ENCODE results near the gene CORO7.

CORO7 gene

DNA sequence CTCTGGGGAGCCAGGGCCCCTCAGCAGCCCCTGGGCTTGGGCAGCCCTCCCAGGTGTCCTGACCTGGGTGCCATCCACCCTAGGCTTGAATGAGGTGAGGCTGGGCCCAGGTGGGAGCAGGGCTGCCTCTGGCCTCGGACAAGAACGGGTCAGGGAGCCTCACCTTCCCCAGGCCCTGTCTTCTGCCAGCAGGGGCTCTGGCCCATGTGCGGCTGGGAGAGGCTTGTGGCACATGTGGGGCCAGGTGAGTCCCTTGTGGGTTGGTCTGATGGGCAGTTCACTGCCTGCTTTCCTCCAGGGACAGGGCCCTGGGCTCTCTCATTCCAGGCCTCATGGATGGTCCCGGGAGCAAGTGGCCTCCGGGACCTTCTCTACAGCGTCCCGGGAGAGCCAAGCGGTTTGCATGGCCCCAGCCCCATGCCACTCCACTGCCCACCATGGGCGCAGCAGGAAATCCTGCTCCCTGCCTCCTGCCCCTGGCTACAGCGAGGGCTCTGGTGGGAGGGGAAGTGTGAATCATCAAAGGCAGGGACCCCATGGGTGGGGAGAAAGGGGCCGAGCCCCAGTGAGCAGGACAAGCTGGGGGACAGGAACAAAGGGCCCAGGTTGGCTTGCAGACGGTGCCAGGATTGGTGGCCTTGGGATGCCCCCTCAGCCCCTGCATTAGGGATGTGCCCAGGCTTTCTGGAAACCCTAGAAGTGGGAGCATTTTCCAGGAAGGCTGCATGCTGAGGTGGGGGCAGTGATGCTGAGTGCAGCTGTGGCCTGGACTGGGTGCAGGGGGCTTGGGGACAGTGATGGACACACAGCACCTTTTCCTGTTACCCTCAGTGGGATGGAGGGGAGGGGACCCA lies 32.6 kb downstream of the CORO7 start:
- DNase-seq (ENCODE audit: low spot score), result no peak

DNA sequence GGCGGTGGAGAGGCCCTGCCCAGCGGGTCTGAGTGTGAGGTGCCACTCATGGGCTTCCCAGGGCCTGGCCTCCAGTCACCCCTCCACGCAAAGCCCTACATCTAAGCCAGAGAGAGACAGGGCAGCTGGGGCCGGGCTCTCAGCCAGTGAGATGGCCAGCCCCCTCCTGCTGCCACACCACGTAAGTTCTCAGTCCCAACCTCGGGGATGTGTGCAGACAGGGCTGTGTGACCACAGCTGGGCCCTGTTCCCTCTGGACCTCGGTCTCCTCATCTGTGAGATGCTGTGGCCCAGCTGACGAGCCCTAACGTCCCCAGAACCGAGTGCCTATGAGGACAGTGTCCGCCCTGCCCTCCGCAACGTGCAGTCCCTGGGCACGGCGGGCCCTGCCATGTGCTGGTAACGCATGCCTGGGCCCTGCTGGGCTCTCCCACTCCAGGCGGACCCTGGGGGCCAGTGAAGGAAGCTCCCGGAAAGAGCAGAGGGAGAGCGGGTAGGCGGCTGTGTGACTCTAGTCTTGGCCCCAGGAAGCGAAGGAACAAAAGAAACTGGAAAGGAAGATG lies 33.5 kb downstream of the CORO7 start:
- no peak for DNase-seq (ENCODE audit: low spot score)

DNA sequence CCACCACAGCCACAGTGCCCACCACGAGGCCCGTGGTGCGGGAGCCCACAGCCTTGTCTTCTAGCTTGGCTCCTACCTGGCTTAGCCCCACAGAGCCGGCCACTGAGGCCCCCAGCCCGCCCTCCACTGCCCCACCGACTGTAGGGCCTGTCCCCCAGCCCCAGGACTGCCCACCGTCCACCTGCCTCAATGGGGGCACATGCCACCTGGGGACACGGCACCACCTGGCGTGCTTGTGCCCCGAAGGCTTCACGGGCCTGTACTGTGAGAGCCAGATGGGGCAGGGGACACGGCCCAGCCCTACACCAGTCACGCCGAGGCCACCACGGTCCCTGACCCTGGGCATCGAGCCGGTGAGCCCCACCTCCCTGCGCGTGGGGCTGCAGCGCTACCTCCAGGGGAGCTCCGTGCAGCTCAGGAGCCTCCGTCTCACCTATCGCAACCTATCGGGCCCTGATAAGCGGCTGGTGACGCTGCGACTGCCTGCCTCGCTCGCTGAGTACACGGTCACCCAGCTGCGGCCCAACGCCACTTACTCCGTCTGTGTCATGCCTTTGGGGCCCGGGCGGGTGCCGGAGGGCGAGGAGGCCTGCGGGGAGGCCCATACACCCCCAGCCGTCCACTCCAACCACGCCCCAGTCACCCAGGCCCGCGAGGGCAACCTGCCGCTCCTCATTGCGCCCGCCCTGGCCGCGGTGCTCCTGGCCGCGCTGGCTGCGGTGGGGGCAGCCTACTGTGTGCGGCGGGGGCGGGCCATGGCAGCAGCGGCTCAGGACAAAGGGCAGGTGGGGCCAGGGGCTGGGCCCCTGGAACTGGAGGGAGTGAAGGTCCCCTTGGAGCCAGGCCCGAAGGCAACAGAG lies 34.2 kb downstream of the CORO7 start:
- no peak for DNase-seq (ENCODE audit: low spot score)

DNA sequence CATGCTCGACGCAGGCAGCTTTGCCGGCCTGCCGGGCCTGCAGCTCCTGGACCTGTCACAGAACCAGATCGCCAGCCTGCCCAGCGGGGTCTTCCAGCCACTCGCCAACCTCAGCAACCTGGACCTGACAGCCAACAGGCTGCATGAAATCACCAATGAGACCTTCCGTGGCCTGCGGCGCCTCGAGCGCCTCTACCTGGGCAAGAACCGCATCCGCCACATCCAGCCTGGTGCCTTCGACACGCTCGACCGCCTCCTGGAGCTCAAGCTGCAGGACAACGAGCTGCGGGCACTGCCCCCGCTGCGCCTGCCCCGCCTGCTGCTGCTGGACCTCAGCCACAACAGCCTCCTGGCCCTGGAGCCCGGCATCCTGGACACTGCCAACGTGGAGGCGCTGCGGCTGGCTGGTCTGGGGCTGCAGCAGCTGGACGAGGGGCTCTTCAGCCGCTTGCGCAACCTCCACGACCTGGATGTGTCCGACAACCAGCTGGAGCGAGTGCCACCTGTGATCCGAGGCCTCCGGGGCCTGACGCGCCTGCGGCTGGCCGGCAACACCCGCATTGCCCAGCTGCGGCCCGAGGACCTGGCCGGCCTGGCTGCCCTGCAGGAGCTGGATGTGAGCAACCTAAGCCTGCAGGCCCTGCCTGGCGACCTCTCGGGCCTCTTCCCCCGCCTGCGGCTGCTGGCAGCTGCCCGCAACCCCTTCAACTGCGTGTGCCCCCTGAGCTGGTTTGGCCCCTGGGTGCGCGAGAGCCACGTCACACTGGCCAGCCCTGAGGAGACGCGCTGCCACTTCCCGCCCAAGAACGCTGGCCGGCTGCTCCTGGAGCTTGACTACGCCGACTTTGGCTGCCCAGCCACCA lies 35.1 kb downstream of the CORO7 start:
- DNase-seq (ENCODE audit: low spot score), result no peak

DNA sequence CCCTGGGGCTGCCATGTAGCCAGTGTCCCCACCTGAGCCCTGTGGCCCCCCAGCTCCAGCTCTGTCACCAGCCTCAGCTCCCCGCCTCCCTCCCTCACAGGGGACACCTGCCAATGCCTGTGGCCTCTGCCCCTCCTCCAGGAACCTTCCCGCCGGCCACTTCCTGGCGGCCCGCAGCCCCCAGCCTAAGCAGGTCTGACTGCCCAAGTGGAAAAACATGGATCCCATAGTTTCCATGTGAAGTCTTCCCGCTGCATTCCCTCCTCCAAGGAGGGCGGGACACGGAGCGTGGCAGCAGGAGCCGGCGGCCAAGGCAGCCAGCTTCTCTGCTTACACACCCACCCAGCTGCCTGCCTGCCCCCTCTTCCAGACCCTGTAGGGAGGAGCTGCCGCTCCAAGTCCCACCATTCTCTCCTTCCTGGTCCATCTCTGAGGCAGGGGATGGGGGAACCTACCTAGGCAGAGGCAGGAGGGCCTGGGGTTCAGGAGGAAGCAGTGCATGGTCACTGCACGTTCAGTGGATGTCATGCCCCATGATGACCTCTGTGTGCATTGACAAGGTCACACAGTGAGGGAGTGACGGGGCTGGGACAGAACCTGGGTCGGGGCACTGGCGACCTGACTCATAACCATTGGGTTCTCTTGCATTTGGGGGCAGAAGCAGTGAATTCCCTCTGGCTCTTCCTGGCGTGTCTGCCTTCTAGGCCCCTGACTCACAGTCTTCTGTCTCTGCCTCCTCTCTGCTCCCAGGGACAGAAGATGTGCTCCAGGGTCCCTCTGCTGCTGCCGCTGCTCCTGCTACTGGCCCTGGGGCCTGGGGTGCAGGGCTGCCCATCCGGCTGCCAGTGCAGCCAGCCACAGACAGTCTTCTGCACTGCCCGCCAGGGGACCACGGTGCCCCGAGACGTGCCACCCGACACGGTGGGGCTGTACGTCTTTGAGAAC lies 36.0 kb downstream of the CORO7 start:
- no peak for DNase-seq (ENCODE audit: low spot score)

DNA sequence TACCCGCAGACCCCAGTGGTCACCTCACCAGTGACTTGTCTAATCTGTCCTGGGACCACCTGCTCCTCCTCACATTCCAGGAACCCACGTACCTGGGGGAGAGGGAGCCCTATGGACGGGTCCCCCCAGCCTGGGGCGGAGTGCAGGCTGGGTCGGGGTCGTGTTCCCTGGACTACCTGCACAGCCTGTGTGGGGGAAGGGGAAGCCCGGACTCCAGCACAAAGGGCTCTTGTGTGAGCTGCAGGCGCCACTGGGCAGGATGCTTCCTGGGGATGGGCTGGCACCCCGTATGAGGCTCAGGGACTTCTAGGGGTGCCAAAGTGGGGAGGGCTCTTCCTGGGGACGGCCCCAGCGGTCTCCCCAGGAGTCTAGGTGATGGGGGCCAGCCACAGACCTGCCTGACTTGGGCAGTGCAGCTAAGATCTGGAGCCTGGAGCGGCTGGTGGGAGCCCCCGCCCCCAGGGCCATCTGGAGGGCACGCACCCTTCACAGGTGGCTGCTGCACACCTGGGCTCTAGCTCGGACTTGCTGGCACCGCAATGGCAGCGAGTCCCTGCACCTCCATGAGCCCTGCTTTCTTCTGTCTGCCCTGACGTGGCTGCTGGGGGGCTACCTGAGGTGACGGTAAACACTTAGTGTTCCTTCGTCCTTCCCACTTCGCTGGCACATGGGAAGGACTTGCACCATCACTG lies 37.3 kb downstream of the CORO7 start:
- no peak for DNase-seq (ENCODE audit: low spot score)

DNA sequence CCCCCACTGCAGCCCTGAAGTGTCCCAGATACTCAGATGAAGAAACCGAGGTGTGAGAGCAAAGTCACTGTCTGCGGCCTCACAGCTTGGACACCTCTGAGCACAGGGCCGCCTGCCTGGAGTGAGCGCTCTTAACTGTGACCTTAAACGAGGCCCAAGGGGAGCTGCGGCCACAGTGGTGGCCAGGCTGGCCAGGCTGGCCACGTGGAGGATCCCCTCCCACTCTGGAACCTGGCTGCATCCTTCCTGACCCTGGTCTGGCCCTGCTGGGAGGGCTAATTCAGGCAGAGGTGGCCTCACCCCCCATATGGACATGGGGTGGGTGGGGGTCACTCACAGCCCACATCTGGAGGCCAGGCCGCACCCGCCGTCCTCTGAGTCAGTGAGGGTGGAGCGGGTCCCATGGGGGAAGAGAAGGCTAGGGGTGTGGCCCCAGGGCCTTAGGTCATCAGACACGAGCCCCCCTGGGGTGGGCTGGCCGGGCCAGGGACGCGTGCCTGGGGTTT lies 38.2 kb downstream of the CORO7 start:
- DNase-seq (ENCODE audit: low spot score), result no peak

DNA sequence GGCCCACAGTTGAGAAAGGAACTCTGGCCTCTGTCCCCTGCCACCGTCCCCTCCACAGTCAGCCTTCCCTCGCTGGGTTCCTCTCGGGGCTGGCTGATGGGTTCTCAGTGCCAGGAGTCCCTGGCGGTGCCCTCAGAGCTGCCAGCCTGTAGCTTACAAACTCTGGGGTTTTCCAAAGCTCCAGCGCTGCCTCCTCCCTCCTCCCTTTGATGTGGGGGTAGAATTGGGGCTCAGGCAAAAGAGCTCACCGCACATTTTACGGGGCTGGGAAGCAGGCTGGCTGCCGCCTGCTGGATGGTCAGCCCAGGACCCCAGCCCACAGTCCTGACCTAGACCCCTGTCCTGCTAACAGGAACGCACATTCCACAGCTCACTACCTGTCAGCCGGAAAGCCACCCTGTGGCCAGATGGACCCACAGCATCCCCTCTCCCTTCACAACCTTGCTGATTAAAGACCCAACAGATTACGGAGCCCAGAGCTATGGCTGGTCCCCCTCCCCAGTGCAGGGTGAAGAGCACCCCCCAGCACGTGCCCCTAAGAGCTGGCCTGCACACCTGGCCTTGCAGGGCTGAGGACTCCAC lies 38.7 kb downstream of the CORO7 start:
- no peak for DNase-seq (ENCODE audit: low spot score)

DNA sequence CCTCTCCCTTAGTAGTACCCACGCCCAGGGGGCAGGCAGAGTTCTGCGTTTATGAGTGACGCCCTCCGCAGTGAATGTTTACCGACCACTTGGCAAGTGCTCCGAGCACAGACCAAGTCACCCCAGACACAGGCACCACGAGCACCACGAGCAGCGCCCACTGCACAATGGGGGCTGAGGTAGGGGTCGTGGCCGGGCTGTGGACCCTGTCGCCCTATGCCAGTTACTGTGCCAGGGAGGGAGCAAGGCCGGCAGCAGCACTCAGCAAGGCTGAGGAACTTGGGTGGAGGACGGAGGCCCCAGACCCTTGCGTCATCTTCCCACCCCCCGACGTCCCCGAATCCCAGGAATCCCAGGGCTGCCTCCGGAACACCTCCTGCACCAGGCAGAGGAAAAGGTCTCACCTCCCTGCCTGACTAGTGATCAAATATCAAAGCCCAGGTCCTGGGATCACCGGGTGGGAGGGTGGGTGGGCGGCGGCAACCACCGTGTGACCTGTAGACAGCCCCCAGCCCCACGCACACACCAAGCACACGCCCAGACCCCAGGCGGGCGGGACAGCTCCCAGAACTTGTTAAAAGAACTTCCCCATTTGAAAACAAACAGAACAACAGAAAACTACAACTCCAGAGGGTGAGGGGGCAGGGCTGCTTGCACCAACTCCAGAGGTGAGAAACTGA lies 39.4 kb downstream of the CORO7 start:
- DNase-seq (ENCODE audit: low spot score), result no peak

DNA sequence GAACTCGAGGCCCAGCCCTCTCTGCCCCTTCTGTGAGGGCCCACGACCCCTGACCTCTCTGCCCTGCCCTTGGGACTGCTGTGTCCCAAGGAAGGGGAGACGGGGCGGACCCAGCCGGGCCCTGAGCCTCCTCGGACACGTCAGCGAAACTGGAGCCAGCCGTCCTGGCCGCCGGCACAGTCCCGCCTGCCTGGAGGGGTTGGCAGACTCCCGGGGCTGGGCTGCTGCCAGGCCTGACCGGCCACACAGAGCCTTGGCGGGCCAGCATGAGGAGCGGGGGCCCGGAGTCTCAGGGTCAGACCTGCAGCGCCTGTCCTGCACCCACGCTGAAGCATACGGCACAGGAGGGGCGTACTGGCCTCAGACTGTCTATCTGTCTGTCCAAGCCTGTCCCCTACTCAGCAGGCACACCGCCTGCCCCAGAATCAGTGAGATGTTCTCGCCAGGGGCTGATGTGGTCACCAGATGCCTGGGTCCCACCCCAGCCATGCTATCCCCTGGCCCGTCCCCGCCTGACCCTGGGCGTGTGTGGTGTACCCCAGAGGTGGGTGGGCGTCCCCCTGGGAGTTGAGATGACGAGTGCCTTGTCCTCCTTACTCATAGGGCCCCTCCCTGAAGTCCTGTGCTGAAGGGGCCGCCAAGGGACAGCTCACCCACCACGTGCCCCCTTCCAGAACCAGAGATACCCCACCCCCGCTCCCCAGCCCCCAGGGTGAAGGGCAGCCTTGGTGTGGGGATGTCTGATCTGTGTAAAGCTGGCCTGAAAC lies 40.1 kb downstream of the CORO7 start:
- DNase-seq (ENCODE audit: low spot score), result no peak

DNA sequence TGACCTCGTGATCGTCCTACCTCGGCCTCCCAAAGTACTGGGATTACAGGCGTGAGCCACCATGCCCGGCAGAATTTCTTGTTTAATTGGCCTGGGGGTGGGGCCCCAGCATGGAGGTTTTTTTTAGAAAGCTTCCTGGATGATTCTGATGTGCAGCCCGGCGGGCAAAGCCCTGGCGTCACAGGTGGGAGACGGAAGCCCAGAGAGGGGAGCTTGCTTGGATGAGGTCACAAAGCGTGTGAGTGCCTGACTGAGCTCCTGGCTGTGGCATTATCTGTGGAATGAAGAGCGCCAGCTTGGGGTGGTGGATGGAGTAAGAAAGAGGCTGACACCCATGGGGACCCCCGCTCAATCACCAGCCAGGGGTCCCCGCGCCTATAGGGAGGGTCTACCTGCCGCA lies 40.7 kb downstream of the CORO7 start:
- no peak for DNase-seq (ENCODE audit: low spot score)

DNA sequence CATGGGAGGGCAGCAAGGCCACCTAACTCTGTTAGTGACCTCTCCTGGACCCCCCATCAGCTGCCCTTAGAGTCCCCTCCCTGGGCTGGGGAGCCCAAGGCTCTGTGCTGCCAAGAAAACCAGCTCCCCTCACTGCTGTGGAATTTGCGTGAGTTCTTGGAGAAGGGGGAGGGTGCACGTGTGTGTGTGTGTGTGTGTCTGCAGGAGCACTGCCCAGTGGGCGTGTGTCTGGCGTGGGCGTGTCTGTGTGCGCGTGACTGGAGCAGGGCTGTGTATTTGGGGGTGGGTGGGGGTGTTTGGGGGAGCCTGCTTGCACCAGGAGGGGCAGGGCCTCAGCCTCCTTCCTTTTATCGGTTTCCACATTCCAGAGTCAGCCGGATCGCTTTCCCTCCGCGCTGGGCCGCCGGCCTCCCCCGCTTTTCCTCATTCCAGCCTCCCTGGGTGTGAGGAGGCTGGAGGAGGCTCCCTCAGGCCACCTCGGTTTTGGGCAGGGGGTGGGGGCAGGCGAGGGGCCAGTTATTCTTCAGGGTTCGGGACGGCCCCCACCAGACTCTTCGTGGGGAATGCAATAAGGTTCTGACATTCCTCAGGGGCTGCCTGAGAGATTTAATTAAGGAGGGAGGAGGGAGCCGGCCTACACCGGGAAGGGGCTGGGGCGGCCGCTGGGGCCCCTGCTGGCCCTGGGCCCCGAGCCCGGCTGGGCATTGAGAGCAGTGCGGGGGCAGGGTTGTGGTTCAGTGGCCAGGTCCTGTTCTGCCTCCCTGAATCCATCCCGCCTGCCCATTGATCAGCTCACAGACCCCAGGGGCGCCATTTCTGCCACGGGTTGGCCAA lies 42.3 kb downstream of the CORO7 start:
- DNase-seq (ENCODE audit: low spot score), result peak; percentile 29

DNA sequence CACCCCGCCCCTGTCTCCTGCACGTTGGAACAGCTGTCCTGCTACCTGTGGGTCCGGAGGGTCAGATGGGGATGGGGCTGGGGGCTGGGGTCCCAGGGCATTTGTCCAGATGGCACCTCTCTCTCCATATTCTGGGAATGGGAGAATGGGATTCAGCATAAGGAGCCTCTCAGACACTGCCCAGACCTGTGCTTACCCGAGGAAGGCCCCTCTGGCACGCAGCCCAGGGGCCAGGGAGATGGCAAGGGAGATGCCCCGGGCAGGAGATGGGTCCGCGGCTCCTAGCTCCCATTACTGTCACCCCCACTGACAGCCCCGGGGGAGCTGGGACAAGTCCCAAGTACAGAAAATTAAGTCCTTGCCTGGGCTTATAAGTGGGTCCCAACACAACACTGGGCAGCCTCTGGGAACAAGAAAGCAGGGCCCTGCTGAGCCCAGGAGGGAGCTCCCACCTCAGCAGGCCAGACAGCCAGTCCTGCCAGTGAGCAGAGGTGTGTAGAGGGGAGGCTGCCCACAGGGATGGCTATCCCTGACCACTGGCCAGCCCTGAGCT lies 43.0 kb downstream of the CORO7 start:
- DNase-seq (ENCODE audit: low spot score), result no peak

DNA sequence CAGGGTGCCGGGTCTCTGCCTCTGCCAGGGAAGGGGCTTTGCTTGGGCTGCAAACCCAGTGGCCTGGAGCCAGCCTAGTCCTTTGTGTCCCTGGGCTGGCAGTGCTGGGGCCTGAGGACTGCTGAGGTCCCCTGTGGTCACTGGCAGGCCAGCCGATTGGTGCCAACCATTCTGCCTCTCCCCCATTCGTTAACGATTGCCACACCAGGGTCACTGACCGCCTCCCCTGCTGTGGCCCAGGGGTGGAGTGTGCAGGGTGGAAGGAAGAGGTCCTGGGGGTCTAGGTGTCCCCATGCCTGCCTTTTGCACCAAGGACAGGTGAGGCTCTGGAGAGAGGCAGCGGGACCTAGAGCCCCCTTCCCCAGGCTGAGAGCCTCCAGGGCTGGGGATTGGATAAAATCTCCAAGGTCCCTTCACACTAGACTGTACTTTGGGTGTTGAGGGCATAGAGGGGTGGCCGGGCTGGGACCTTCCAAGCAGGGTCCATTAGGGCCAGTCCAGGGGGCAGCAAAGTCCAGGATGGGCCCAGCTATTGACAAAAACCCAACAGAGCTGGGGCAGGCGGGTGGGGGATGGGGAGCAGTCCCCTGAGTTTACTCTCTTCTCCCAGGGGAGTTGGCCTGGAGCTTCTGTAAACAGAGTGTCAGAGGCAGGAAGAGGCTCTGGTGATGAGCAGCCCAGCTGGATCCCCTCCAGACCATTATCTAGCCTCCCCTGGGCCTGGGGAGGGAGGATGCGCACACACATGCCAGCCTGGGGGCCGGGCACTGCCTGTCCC lies 43.6 kb downstream of the CORO7 start:
- DNase-seq (ENCODE audit: low spot score), result peak; percentile 69

DNA sequence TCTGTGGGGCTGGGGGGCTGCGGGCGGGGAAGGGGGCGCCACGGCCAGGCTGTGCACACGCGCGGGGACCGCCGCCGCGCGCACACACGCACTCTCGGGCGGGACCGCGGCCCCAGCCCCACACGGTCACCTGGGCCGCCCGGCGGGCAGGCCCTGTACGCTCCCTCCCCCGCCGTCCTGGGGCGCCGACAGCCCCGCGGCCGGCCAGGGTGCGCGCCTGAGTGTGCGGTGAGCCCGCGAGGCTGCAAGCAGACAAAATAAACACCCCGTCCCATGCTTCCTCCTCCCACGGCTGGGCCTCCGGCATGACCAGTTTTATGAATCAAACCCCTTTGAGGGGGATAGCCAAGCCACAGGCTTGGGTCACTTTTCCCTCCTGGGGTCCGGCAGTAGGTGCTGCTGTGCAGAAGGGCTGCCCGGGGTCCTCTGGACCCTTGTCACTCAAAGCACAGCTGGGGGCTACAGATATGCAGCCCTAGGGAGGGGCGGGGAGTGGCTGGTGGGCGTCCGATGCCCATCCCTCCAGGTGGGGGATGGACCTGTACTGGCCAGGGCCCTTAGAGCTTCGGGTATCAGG lies 44.3 kb downstream of the CORO7 start:
- no peak for DNase-seq (ENCODE audit: low spot score)
